Epithelial cell of prostate (primary cell): Measurements from ENCODE around the gene SCRN2.

Experiments
- DNase-seq: peaks from one replicate; pipeline ENCODE4 v3.0.0-alpha.2; 2011; ENCODE audit warnings: low read depth, low spot score
- H3K27ac ChIP-seq: fragments of 450-650 bp; 2 replicates; pipeline ENCODE4 v1.5.1; 2017; ENCODE audit warnings: mild to moderate bottlenecking

The SCRN2 gene

DNA sequence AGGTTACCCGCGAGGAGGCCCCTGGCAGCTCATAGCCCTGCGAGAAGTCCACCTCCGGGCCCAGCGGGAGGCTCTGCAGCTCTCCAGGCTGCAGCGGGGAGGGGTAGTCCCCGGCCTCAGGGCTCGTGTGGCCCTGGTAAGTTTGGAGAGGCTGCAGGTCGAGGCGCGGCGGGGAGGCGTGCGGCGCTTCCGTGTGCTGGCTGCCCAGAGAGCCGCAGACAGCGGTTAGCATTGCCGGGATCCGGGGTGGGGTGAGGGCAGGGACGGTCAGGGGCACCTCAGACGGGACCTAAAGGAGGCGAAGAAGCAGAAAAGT, 7.1 kb upstream of the SCRN2 start:
- no peak overlapping the region for H3K27ac ChIP-seq
- no peak for DNase-seq

DNA sequence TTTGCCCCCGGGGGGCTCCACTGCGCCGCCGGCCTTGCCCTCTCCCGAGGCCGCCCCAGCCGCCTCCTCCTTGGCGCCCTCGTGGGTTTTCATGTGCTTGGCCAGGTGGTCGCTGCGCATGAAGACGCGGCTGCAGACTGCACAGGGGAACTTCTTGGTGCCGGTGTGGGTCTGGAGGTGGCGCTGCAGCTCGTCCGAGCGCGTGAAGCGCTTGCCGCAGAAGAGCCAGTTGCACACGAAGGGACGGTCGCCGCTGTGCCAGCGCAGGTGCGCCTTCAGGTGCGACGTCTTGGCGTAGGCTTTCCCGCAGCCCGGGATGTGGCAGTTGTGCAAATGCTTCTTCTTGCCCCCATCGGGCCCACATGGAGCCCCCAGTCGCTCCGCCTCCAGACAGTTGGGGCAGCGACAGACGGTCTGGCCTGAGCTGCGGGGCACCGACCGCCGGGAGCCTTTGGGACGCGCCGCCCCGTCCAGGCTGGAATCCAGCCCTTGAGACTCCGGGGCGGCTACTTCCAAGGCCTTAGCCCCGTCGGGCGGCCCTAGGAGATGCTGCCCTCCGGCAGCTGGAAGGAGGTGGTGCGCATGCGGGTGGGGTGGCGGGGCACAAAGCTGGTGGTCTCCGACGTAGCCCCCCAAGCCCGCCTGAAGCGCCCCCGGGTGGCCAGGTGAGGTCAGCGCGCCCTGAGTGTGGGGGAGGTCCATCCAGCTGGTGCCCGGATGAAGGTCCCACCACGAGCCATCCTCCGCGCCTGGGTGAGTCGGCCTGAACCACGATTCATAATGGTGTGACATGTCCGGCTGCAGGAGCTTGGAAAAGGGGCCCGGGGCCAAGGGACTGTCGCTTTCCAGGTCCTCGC, 6.5 kb upstream of the SCRN2 start:
- no peak for DNase-seq
- no peak overlapping the region for H3K27ac ChIP-seq

DNA sequence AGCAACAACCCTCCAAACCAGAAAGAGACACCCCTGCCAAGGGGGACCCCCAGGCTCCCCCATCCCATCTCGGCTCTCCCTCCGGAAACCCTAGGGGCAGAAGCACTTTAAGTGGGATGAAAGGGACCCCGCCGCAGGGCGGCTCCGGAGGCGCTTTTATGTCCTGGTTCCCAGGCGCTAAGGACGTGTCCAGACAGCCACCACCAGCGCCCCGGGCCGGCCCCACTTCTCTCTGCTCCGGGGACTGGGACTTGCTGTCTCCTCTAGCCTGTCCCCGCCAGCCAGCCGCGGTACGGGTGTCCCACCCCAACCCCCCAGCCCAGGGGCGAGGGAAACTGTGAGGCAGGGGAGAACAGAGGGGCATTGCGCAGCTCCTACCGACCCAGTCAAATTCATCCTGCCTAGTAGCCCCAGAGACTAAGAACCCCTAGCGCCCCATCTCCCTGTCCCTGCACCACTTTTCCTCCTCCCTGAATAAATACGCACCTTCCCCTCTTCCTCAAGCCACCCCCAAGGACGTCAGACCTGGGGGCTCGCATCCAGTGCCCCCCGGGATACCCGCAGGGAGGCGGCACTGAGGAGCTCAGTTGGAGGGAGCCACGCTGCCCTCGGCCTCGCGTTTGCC, 5.8 kb upstream of the SCRN2 start:
- H3K27ac ChIP-seq = no peak overlapping the region
- no peak for DNase-seq

DNA sequence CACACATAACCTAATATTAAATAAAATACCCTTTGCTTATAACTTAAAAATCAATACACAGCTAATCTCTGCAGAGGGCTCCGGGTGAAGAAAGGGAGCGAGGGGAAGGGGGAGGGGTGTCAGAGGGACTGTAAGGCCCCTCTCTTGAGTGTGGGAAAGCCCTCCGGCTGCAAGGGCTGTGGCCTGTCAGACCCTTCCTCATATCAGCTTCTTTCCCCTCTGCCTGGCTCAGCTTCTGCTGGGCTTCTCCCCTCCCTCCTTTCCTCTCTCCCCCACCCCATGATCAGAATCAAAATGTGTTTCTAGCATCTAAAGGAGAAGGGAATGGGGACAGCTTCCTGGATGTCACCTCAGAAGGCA, 4.6 kb upstream of the SCRN2 start:
- no peak overlapping the region for H3K27ac ChIP-seq
- no peak for DNase-seq

DNA sequence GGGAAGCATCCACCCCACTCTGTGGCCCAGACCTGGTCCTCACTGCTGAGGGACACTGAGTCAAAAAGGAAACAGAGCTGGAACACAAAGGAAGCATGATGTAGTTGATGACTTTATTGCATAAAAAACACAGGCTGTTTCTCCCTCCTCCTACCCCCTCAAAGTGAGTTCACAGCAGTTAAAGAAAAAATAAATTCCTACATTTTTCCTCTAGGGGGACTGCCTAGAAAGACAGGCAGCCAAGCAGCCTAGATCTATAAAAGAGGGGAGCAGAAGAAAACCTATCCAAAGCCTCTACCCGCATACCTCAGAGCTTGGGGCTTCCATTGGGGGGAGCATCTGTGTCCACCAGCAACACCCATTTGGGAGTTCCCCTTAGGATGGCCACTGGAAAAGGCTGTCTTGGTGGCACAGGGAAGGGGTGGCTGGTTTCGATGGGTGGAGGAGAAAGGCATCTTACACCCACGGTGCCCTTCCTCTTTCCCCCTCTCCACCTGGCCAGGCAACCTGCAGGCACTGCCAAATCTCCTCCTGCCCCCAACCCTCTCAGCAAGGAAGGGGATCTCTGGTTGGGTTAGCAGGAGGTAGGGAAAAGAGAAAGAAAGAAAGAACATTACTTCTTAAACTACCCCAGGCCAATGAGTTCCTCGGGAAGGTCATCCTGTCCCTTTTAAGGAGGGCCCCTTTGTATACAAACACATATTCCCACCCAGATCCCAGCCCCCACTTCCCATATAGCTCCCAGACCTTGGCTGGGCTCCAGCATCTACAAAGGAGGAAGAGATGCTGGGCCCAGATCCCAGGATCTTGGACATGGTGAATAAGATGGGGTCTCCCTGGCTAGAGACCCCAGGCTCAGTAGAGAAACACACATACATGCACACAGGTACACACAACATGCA, 4.0 kb upstream of the SCRN2 start:
- DNase-seq = no peak
- no peak overlapping the region for H3K27ac ChIP-seq

DNA sequence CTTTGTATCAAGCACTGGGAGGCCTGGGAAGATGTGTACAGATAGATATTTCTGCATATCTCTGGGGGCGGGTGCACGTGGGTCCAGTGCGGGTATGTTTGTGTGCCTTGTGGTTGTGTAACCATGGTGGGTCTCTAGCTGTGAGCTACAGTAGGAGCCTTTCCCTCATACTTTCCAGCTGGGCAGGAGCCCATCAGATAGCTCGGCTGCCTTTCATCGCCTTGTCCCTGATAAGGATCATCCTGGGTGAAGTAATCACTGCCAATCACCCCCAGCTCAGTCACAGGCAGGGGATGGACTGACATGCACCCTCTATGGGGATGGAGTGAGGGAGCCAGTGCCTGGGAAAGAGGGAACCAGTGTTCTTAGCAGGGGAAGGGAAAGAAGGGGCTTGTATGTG, 3.2 kb upstream of the SCRN2 start:
- no peak for DNase-seq

DNA sequence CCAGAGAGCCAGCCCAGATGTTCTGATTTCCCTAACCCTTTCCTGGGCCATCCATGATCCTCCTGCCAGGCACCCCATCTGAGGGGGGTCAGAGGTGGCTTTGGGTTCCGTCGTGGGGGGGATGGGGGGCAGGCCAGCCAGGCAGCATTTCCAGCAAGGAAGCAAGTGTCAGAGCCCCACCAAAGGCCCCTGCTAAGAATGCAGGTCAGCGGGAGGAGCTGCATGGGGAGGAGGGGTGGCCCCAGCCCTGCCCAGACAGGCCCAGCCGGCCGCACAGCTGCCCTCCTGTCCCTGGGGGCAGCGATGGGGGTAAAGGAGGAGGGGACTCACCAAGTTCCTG, 2.3 kb upstream of the SCRN2 start:
- DNase-seq = no peak
- H3K27ac ChIP-seq = peak overlapping the region; percentile 2

More for the DNA sequence above, 3.2 kb upstream of the SCRN2 start:
- no peak overlapping the region for H3K27ac ChIP-seq

DNA sequence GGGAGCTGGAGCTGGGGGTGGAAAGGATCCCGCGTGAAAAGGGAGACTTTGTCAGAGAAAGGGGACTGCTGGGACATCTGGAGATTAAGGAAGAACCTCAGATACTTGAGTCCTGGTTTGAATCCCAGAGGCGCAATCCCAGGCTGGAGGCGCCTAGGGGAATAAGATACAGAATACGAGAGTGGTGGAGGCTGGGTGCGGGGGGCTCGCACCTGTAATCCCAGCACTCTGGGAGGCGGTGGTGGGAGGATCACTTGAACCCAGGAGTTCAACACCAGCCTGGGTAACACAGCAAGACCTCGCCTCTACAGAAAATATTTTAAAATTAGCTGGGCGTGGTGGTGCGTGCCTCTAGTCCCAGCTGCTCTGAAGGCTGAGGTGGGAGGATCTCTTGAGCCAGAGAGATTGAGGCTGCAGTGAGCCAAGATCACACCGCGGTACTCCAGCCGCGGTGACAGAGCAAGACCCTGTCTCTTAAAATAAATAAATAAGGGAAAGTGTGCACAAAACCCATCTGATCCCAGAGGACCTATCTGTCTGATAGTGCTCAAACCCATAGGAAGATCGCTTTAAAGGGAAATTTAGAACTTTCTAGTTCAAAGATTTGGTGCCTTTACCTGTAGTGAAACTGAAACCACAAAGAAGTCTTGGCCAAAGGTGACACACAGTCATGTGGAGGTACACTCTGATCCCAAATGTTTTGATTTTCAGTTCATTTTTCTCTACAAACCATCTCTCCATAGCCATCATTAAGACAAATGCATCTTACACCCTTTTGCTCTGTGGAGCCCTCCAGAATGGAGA, 617 bp upstream of the SCRN2 start:
- no peak overlapping the region for H3K27ac ChIP-seq
- DNase-seq = no peak

DNA sequence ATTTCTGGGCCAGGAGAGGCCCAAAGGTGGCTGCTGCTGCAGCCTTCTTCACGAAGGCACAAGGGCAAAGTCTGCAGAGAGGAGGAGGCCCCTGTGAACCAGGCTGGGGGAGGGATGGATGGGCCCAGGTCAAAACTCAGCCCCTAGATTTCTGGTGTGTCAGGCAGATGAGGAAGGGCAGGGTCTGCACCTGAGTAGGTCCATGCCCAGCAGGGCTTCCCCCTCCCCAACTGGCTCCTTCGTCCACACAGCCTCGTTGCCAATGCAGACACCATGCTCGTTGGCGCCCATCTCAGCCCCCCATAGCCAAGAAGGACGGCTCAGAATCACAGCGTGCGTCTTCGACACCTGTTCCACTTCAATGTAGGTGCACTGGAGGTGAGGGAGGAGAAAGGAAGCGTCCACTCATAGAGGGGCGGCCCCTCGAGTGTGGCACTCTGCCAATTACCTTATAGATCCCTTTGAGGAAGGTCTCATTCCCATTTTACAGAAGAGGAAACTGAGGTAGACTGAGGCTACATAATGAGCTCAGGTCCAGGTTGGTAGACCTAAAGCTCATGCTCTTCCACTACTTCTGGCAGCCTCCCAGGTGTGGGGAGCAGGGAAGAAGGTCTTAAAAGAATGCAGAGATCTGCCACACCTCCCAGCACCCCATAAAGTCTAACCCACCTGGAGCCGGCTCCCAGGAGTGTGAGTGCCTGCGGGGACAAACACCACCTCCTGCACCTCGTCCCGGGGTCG, 902 bp downstream of the SCRN2 start:
- no peak overlapping the region for H3K27ac ChIP-seq
- no peak for DNase-seq

DNA sequence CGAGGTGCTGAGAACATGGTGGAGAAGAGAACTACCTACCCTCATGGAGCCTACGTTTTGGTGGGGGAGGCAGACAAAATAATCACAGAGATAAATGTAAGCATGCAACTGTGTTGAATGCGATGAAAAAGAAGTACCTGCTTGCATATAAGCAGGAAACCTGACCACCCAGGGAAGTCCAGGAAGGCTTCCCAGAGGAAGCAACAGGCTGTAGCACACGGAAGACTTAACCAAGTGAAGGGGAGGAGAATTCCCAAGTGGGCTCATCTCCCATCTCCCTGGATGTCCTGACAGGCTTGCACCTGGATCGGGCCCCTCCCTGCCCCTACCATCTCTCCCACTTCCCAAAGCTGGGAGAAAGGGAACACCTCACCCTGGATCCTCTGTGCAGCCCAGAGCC, 2.0 kb downstream of the SCRN2 start:
- no peak overlapping the region for H3K27ac ChIP-seq
- no peak for DNase-seq

DNA sequence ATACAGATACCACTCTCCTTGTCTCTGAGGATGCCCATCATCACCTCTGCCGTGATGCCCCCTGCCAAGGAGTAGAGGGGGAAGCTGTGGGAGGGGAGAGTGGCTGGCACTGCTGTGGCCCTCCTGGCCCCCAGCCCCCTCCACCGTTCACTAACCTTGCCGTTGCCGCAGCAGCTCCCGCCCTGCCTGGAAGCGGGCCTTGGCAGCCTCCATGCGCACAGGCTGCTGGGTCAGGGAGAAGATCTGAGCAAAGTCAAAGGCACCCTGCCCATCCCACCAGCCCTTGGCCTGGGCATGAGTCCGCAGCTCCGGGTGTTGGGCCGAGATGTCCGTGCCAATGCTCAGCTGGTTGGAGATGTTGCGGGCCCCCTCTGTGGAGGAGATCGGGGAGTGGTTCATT, 2.4 kb downstream of the SCRN2 start:
- DNase-seq = no peak

DNA sequence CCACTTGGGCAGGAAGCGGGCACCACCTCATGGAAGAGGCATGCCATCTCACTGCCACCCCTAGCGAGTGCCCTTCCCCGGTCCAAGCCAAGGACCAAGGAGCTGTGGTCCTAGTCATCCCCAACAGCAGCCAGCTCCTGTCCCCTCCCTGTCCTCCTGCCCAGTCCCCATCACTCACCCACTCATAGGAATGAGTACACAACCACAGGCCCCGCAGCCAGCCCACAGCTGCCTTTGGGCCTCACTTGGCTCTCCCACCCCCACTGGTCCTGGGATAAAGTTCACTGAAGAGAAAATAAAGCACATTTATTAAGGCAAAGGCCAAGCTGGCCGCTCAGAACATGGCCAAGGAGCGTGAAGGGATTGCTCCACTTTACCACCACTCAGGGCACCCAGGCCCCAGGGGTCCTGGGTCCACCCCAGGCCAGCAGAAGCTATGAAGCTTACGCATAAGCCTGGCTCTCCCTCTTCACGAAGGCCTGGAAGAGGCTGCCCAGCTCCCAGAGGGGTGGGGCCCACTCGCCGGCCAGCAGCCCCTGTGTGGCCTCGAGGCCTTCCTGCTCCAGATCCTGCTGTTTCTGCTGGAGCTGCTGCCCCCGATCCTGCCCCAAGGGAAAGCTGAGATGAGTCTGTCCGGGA, 3.6 kb downstream of the SCRN2 start:
- no peak overlapping the region for H3K27ac ChIP-seq
- DNase-seq = no peak

More for the DNA sequence above, 2.4 kb downstream of the SCRN2 start:
- H3K27ac ChIP-seq = no peak overlapping the region

DNA sequence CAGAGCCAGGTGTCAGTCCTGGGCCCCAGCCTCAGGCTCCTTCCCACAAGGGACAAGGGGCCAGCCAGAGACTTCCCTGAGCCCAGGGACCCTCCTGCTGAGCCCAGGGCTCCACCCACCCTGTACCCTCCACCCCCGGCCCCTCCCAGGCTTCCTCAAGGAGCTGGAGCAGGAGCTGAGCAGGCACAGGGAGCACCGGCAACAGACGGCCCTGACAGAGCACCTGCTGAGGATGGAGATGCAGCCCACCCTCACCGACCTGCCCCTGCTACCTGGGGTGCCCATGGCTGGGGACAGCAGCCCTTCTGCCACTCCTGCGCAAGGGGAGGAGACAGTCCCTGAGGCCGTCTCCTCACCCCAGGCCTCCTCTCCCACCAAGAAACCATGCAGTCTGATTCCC, 4.5 kb downstream of the SCRN2 start:
- DNase-seq = no peak
- H3K27ac ChIP-seq = no peak overlapping the region

DNA sequence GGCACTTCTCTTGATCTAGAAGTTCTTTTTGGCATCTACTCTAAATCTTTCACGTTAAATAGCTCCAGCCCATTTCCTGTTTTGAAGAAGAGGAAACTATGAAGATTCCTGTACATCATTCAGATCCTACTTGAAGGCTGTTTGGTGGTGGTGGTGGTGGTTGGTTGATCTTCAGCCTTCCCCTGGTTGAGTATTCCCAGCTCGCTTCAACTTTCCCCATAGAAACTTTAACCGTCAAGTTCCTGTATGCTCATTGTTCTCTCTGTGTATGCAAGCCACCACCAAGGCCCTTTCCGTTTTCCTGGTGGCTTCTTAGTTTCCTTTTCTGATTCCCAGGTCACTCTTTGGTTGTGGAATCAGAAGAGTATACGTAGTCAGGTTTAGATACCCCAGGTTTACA, 6.3 kb downstream of the SCRN2 start:
- DNase-seq = no peak

DNA sequence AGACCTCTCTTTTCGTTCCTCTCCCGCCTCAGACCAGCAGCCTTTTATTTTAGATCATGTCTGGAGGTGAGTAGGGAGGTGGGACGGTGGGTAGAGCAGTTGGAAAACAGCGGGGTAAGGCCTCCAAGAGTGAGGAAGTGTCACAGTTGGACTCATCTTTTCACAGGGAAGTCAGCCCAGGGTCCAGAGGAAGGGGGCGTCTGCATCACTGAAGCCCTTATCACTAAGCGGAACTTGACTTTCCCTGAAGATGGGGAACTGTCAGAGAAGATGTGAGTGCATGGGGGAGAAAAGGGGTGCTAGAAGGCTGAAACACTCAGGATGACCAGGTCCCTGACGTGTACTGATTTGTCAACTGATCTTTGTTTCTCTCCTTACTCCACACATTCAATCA, 9.1 kb downstream of the SCRN2 start:
- DNase-seq = no peak
- no peak overlapping the region for H3K27ac ChIP-seq

More for the DNA sequence above, 6.3 kb downstream of the SCRN2 start:
- H3K27ac ChIP-seq = no peak overlapping the region

DNA sequence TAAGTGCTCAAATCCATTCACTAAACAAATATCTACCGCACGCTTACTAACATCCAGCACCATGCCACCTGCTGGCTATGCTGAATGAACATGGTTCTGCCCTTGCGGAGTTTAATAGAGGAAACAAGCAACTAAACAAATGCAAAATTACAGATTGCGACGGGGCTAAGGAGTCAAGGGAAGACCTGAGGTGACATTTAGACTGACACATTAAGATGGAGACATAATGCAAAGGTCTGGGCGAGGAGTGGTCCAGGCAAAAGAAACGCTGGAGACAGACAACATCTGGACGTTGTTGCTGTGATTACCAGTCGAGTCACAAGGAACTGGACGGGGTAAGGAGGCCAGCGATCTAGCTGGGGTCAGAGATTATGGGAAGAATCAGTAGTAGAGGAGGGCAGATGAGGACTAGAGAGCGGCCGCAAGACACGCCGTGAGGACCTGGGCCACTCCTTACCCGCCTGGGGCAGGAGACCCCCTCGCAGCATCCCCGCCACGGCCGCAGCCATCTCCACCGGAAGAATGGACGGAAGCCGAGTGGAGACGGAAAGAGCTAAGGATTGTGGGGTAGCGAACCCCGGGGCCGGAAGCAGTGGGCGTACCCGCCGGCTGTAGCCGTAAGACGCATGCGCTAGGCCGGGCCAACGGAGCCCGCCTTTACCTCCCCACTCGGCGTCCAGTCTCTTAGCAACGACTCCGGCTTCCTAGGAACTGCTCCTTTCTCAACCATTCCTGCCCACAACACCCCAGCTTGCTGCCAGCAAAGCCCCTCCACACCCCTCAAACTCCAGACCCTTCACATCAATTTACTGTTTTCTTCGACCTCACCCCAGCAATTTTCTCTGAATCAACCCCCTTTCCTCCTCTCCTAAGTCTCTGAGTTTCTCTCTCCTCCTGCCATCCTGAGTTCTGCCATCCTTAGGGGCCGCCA, 9.8 kb downstream of the SCRN2 start, which contains the start of the genes LRRC46 and MRPL10:
Gene LRRC46, plus strand, starts transcription at position 668 of the 931 bp plus-strand sequence. CDS start 320 bp downstream, outside the sequence.
Gene MRPL10, minus strand, starts transcription at position 539 of the 931 bp plus-strand sequence. Its CDS starts 30 bp downstream, at position 509.
- peak; percentile 40 for DNase-seq
- H3K27ac ChIP-seq = peak within 1 kb of the TSS; percentile 66

DNA sequence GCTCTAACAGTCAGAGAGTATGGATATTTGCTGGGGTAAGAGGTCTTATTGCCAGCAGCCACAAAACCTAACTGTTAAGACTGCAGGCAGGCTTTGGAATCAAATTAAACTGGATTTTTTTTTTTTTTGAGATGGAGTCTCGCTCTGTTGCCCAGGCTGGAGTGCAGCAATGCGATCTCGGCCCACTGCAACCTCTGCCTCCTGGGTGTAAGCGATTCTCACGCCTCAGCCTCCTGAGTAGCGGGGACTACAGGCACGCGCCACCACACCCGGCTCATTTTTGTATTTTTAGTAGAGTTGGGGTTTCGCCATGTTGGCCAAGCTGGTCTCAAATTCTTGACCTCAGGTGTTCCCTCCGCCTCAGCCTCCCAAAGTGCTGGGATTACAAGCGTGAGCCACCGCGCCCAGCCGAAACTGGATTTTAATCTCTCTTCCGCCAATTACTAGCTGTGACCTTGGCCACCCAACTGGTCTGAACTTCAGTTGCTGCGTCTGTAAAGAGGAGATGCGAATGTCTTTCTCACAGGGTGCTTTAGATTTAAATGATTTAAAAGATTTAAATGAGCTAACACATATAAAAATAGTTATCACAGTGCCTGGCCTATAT, 10.6 kb downstream of the SCRN2 start:
- peak overlapping the region; percentile 66 for H3K27ac ChIP-seq
- DNase-seq = no peak

DNA sequence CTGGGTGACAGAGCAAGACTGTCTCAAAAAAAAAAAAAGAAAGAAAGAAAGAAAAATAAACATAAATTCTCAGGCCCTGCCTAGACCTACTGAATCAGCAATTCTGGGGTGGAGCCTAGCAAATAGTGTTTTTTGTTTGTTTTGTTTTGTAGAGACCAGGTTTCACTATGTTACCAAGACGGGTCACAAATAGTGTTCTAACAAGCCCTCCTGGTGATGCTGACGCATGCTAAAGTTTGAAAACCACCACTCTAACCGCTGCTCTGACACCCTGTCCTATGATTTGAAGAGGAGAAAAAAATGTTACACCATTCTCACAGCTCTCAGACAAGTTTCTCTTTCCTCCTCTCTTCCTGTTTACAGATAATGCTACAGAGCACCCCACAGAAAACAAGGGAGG, 11.2 kb downstream of the SCRN2 start:
- no peak overlapping the region for H3K27ac ChIP-seq
- no peak for DNase-seq
